KMS-11 (cell line): ENCODE data around the gene C1orf21.

Experiments
- H2AFZ ChIP-seq: fragments of 200-600 bp; sonication (generic); 2 replicates; pipeline ENCODE4 v1.6.1; 2016; ENCODE audit warnings: antibody characterized with exemption, mixed run types, low read depth
- H3K27ac ChIP-seq: fragments of 200-600 bp; sonication (generic); 2 replicates; pipeline ENCODE4 v1.6.1; 2016; ENCODE audit warnings: mild to moderate bottlenecking, mixed run types
- H3K27me3 ChIP-seq: fragments of 200-600 bp; sonication (generic); 2 replicates; pipeline ENCODE4 v1.6.1; 2017; ENCODE audit warnings: mild to moderate bottlenecking, low read depth, mixed run types, moderate library complexity; ENCODE audit not compliant: insufficient read depth
- H3K36me3 ChIP-seq: fragments of 200-600 bp; sonication (generic); 2 replicates; pipeline ENCODE4 v1.6.1; 2017; ENCODE audit warnings: mild to moderate bottlenecking, mixed run types; ENCODE audit not compliant: insufficient read depth
- H3K4me1 ChIP-seq: fragments of 200-600 bp; sonication (generic); 2 replicates; pipeline ENCODE4 v1.6.1; 2016; ENCODE audit warnings: mild to moderate bottlenecking, low read depth, mixed run types; ENCODE audit not compliant: poor library complexity, severe bottlenecking
- H3K4me2 ChIP-seq: fragments of 200-600 bp; sonication (generic); 2 replicates; pipeline ENCODE4 v1.7.0; 2016; ENCODE audit warnings: mild to moderate bottlenecking, mixed run types
- H3K4me3 ChIP-seq: fragments of 200-600 bp; sonication (generic); IDR thresholded peaks from 2 replicates; pipeline ENCODE4 v1.6.1; 2017; ENCODE audit warnings: low read depth, low read length, mixed read lengths; ENCODE audit not compliant: insufficient read depth
- H3K79me2 ChIP-seq: fragments of 200-600 bp; sonication (generic); 2 replicates; pipeline ENCODE4 v1.6.1; 2016; ENCODE audit warnings: low read depth, mixed run types; ENCODE audit not compliant: insufficient read depth
- H3K9ac ChIP-seq: fragments of 200-600 bp; sonication (generic); 2 replicates; pipeline ENCODE4 v1.6.1; 2016; ENCODE audit warnings: mild to moderate bottlenecking, mixed run types
- H4K20me1 ChIP-seq: fragments of 200-600 bp; sonication (generic); 2 replicates; pipeline ENCODE4 v1.6.1; 2016; ENCODE audit warnings: mild to moderate bottlenecking, mixed run types; ENCODE audit not compliant: insufficient read depth
- TF ChIP-seq, protein P1 (sequence below): fragments of 200-600 bp; sonication (generic); conservative IDR thresholded peaks from 2 replicates; pipeline ENCODE4 v1.6.1; 2017; ENCODE audit warnings: low read depth, mild to moderate bottlenecking, antibody characterized with exemption, low read length, moderate library complexity, mixed read lengths

Gene C1orf21

DNA sequence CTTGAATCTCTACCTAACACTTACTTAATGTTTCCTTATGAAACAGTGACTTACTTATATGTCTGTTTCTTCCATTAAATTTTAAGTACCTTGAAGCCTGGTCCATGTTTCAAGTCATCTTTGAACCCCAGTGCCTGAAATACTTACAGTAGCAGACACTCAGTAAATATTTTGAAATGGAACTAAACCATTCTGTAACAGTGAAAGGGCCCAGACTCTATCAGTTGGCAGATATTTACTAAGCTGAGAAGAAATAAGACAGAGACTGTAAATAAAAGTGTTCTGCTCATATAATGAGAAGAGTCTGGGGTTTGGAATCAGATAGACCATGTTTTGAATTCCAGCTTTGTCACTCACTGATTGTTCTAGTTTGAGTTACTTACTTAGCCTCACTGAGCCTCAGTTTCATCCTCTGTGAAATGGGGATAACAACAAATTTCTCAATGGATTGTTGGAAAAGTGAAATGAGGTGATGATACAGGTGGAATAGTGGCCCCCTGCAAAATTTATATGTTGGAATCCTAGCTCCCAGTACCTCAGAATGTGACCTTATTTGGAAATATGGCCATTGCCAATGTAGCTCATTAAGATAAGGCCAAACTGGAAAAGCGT lies 19.3 kb upstream of the C1orf21 start:
- no peaks in the 10 kb centered on the region for H4K20me1 ChIP-seq

GRCh38 chr1:184368354-184368753 lies 18.5 kb upstream of the C1orf21 start:
- no peak overlapping the region for H3K27ac ChIP-seq
- H3K9ac ChIP-seq: no peak overlapping the region
- H4K20me1 ChIP-seq: no peaks in the 10 kb centered on the region
- no peak overlapping the region for H3K4me3 ChIP-seq
- no peak overlapping the region for H3K4me2 ChIP-seq
- no peaks in the 10 kb centered on the region for H3K27me3 ChIP-seq
- H2AFZ ChIP-seq: no peak overlapping the region
- TF ChIP-seq, protein P1, sequence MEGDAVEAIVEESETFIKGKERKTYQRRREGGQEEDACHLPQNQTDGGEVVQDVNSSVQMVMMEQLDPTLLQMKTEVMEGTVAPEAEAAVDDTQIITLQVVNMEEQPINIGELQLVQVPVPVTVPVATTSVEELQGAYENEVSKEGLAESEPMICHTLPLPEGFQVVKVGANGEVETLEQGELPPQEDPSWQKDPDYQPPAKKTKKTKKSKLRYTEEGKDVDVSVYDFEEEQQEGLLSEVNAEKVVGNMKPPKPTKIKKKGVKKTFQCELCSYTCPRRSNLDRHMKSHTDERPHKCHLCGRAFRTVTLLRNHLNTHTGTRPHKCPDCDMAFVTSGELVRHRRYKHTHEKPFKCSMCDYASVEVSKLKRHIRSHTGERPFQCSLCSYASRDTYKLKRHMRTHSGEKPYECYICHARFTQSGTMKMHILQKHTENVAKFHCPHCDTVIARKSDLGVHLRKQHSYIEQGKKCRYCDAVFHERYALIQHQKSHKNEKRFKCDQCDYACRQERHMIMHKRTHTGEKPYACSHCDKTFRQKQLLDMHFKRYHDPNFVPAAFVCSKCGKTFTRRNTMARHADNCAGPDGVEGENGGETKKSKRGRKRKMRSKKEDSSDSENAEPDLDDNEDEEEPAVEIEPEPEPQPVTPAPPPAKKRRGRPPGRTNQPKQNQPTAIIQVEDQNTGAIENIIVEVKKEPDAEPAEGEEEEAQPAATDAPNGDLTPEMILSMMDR: no peak
- H3K79me2 ChIP-seq: no peaks in the 10 kb centered on the region
- peaks cover 9% of the 10 kb centered on the region for H3K4me1 ChIP-seq
- H3K36me3 ChIP-seq: no peaks in the 10 kb centered on the region

More for the DNA sequence above, 19.3 kb upstream of the C1orf21 start:
- no peak overlapping the region for H3K9ac ChIP-seq
- TF ChIP-seq, protein P1: no peak
- no peak overlapping the region for H2AFZ ChIP-seq
- H3K36me3 ChIP-seq: no peaks in the 10 kb centered on the region
- no peaks in the 10 kb centered on the region for H3K79me2 ChIP-seq
- H3K27me3 ChIP-seq: no peaks in the 10 kb centered on the region
- no peak overlapping the region for H3K4me2 ChIP-seq
- no peak overlapping the region for H3K4me3 ChIP-seq
- H3K27ac ChIP-seq: no peak overlapping the region
- peaks cover 9% of the 10 kb centered on the region for H3K4me1 ChIP-seq

- TF ChIP-seq, protein P1: no peak
- no peaks in the 10 kb centered on the region for H3K36me3 ChIP-seq
- H3K9ac ChIP-seq: no peak overlapping the region
- no peak overlapping the region for H2AFZ ChIP-seq
- no peaks in the 10 kb centered on the region for H3K79me2 ChIP-seq
- peaks cover 15% of the 10 kb centered on the region for H3K4me1 ChIP-seq
- no peaks in the 10 kb centered on the region for H3K27me3 ChIP-seq
- H3K4me2 ChIP-seq: no peak overlapping the region
- no peak overlapping the region for H3K4me3 ChIP-seq
- no peak overlapping the region for H3K27ac ChIP-seq
- no peaks in the 10 kb centered on the region for H4K20me1 ChIP-seq
Observed at GRCh38 chr1:184370850-184371249, 16.0 kb upstream of the C1orf21 start.

DNA sequence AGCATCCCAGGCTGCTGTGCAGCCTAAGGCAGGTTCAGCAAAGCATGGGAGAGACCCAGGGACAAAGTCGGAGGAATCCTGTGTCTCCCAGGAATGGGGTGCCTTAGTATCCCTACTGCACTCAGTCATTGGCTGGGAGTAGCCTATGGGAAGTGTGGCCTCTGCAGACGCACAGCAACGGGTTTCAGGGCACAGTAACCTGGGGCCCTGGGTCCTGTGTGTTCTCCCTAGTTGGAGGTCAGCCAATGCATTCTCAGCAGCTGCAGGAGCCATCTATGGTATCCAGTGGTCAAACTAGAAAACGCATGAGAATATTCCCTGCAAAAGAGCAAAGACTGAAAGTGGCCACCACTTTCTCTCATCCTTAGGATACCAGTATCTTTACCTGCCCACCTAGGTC lies 13.7 kb upstream of the C1orf21 start:
- Histone ChIP-seq H3K36me3 (no peaks in the 10 kb centered on the region), H3K79me2 (no peaks in the 10 kb centered on the region), H3K9ac (no peak overlapping the region), H3K4me3 (no peak overlapping the region), H2AFZ (no peak overlapping the region), H3K4me1 (peaks cover 9% of the 10 kb centered on the region), H4K20me1 (no peaks in the 10 kb centered on the region), H3K27ac (no peak overlapping the region), H3K4me2 (no peak overlapping the region), H3K27me3 (no peaks in the 10 kb centered on the region)
- TF ChIP-seq, protein P1: no peak
